GM18873 (cell line): ENCODE data around the gene CAMTA1.

Experiments used
- ATAC-seq: cut with Tn5 transposase; IDR thresholded peaks from one replicate; pipeline ENCODE4 v1.9.1; 2021; ENCODE audit warnings: mild to moderate bottlenecking, moderate library complexity, moderate number of reproducible peaks; ENCODE audit not compliant: unreplicated experiment, low FRiP score

CAMTA1 gene

GRCh38 chr1:7656557-7657215 is 871.4 kb downstream of the CAMTA1 start:
- no peak for ATAC-seq

GRCh38 chr1:7657287-7658016 is 872.2 kb downstream of the CAMTA1 start:
- ATAC-seq, result no peak

GRCh38 chr1:7658099-7658498 is 872.8 kb downstream of the CAMTA1 start:
- no peak for ATAC-seq

GRCh38 chr1:7659514-7659913 is 874.3 kb downstream of the CAMTA1 start:
- ATAC-seq, result no peak

- no peak for ATAC-seq
These were observed 878.3 kb downstream of the CAMTA1 start for GRCh38 chr1:7663451-7664146.

GRCh38 chr1:7664147-7664892 is 879.1 kb downstream of the CAMTA1 start:
- no peak for ATAC-seq

- ATAC-seq, result no peak
These were observed 879.6 kb downstream of the CAMTA1 start for GRCh38 chr1:7664893-7665250.

GRCh38 chr1:7666249-7666648 is 881.0 kb downstream of the CAMTA1 start:
- no peak for ATAC-seq

- no peak for ATAC-seq
These were observed 881.9 kb downstream of the CAMTA1 start for GRCh38 chr1:7667159-7667558.

- no peak for ATAC-seq
These were observed 882.5 kb downstream of the CAMTA1 start for GRCh38 chr1:7667625-7668218.

GRCh38 chr1:7669559-7670311 is 884.5 kb downstream of the CAMTA1 start:
- ATAC-seq, result no peak

GRCh38 chr1:7670334-7671145 is 885.3 kb downstream of the CAMTA1 start:
- no peak for ATAC-seq

- ATAC-seq, result no peak
These were observed 885.9 kb downstream of the CAMTA1 start for GRCh38 chr1:7671146-7671465.

- ATAC-seq, result no peak
These were observed 886.4 kb downstream of the CAMTA1 start for GRCh38 chr1:7671676-7672075.

GRCh38 chr1:7672864-7673263 is 887.6 kb downstream of the CAMTA1 start:
- ATAC-seq, result no peak

GRCh38 chr1:7674972-7675371 is 889.7 kb downstream of the CAMTA1 start:
- no peak for ATAC-seq

- no peak for ATAC-seq
These were observed 890.4 kb downstream of the CAMTA1 start for GRCh38 chr1:7675431-7676273.

GRCh38 chr1:7676274-7676945 is 891.2 kb downstream of the CAMTA1 start:
- ATAC-seq, result no peak
